GM19467 (cell line): ENCODE results near the gene PAX2.

Source experiments
- ATAC-seq: cut with Tn5 transposase; IDR thresholded peaks from one replicate; pipeline ENCODE4 v1.9.1; 2021; ENCODE audit warnings: mild to moderate bottlenecking, moderate library complexity; ENCODE audit not compliant: unreplicated experiment

Gene PAX2

GRCh38 chr10:100750291-100751210 lies 5.2 kb downstream of the PAX2 start:
- no peak for ATAC-seq

DNA sequence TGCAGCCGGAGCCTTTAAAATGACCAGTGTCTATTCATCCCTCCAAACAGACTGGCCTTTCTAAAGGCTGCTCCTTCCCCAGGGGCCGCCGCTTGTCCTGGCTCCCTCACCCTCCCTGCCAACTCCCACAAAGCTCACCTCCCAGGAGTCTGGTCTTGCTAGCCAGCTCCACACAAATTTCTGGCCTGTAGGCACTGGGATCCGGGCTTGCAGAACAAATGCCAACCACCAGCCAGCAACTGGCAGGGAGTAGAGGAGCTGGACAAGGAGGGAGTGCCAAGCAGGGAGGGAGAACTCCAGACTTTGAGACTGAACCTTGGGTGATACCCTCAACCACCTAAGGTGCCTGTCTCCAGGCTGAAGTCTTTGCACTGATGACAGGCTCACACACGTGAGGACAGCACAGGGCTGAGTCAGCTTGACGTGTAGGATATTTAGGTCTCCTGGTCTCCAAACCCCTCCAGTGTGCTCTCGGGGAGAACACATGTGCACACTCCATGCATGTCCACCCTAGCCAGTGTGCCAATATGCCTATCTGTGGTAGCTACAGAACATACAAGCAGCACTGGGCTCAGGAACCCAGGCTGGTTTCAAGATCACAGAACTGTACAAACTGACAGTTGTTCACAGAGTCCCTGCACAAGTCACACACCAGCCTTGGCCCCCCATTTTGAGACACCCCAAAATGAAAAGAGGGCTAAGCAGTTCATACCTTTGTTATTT lies 6.0 kb downstream of the PAX2 start:
- ATAC-seq: no peak

DNA sequence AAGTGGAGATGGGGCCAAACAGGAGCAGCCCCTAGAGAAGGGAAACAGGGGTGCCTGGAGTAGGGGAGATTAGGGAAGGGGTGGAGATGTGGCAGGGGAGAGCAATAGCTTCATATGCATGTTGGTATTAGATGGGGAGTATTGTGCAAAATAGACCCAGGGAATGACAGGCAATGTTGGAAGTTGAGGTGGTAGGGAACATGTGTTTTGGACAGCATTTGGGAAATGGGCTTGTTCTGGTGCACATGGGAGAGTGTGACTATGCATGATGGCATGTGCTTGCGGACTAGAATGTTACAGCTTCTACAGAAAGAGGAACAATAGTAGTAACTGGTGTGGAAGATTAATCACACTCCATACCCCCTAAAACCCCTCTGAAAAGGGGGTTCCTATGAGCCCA lies 10.4 kb downstream of the PAX2 start:
- ATAC-seq: no peak

DNA sequence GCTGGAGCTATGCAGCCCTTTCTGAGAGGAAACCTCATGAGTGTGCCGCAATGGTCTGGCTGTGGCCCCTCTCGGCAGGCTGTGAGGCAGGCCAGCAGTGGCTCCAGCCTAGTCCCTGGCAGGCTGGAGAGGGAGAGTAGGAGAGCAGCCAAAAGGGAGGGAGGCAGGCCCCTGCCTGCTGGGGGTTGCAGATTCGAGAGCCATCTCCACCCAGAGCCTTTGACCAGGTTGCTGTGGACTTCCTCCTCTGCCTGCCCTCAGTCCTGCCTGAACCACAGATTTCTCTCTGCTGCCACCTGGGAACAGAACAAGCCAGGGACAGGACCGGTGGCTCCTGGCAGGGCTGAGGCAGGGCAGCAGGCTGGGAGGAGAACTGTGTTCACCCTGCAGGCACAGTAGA lies 13.9 kb downstream of the PAX2 start:
- ATAC-seq: no peak

DNA sequence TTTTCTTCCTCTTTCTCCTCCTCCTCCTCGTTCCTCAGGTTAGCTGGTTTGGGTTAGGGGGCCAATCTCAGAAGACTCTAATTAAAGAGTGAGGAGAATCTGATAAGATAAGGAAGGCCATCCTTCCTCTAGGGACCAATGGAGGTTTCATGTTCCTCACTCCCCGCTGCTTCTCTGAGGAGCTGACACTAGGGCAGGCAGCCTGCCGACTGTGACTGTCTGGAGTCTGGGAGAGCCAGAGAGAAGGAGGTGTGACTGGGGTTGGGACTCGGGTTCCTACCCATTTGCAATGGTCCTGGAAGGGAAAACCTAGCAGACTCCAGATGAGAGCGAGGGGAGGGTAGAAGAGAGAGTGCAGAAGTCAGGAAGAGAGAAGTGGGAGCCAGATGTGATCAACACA lies 15.3 kb downstream of the PAX2 start:
- no peak for ATAC-seq

GRCh38 chr10:100761191-100761590 lies 15.8 kb downstream of the PAX2 start:
- ATAC-seq: no peak

- ATAC-seq: no peak
These were observed 17.8 kb downstream of the PAX2 start for GRCh38 chr10:100763043-100763747.

GRCh38 chr10:100766693-100767421 lies 21.5 kb downstream of the PAX2 start:
- no peak for ATAC-seq

DNA sequence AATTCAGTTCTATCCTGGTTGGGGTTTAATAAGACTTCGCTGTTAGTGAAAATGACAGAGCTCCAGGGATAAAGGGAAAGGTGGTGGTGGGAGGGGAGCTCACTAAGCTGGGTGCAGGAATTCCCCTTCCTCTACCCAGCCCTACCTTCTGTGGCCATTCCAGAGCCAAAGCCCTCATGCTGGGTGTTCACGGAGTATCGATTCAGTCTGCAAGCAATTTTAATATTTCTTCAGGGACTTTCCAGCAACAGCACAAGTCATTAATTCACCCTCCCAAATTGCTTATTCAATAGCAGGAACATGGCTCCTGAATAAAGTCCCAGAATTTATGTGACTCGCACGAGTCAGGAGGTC lies 22.0 kb downstream of the PAX2 start:
- no peak for ATAC-seq

DNA sequence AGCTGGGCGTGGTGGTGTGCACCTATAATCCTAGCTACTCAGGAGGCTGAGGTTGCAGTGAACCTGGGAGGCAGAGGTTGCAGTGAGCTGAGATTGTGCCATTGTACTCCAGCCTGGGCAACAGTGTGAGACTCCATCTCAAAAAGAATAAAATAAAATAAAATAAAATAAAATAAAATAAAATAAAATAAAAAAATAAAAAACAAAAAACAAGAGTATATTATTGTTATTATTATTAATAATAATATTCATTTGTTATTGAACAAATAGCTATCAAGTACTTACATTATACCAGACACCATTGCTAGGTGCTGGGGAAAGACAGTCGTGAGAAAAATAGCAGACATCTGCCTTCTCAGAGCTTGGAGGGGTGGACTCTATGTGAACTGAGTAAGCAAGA lies 24.1 kb downstream of the PAX2 start:
- ATAC-seq: no peak

DNA sequence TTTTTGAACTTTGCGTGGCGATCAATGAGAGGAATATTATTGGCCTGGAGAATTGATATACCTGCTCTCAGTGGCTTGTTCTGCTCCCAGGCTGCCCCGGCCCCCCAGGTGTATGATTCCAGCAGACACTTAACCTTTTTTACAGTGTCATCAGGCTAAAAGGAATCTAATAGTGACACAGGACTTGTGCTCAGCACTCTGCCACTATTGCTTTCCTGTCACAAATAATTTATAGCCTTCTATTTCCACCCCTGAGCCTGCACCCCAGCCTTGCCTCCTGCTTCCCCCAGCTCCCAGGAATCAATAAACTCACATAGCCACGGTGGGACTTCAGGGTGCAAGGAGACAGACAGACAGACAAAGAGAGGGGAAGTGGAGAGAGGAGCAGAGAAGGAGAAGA lies 28.3 kb downstream of the PAX2 start:
- ATAC-seq: no peak

DNA sequence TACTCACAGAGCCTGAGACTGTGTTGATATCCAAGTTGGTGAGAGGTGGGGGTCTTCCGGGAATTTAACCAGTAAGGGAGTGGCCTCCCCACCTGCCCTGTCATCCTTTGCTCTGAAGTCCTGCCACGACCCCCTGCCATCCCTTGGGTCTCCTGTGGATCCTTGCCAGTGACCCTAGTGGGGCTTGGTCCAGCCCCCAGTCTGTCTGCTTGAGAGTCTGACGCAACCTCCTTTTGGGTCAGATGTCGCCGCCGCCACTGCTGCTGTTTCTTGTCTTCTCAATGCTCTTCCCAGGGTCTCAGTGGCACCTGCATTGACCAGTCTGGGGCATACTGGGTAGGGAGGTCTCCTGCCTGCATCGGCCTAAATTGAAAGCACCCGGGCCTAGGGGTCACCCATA lies 28.8 kb downstream of the PAX2 start:
- no peak for ATAC-seq

- no peak for ATAC-seq
These were observed 29.5 kb downstream of the PAX2 start for GRCh38 chr10:100774876-100775275.

GRCh38 chr10:100775386-100775785 lies 30.0 kb downstream of the PAX2 start:
- ATAC-seq: no peak

GRCh38 chr10:100775871-100776270 lies 30.5 kb downstream of the PAX2 start:
- ATAC-seq: no peak

DNA sequence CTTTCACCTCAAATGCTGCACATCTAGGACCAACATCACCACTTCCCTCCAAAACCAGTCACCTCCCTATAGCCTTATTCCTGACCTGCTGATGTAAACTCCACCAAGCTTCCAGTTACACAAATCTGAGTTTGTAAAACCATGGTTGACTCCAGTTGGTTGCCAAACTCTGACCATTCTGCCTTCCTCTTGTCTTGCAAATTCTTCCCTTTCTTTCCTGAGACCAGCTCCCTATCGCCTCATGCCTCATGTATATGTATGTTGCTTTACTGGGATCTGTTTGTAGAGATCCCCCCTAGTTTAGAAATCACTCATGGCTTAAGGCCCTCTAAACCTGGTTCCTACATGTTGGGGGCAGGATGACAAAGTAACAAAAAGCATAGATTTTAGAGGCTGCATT lies 31.3 kb downstream of the PAX2 start:
- ATAC-seq: no peak

DNA sequence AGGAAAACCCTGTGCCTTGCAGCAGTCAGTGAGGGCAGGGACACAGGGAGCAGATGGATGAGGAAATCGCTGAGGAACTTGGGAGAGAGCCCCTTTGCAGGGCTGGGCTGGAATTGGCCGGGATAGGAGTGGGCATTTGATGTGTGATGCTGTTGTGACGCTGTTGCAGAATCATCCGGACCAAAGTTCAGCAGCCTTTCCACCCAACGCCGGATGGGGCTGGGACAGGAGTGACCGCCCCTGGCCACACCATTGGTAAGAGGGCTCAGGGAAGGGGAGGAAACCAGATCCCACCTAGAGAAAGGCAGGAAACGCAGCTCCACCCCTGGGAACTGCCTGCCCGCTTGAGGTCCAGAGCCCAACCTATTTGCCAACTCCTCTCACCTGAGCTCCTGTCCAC lies 33.9 kb downstream of the PAX2 start:
- ATAC-seq: no peak

DNA sequence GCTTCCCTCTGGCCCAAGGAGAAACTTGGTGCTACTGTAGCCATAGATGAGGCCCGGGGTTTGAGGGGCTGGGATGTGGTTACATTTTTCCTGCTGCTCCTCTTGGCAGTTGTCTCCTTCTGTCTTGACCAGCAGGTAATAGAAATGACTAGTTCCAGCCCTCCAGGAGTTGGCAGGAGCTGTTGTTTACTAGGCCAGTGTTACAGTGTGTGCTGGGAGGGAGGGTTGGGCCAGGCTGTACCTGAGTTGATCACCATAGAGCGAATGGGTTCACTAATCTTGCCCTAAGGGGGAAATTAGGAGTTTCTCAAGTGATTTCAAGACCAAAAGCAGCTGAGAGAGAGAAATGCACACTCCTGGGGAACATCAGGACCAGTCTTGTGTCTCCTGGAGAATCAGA lies 34.9 kb downstream of the PAX2 start:
- ATAC-seq: no peak

GRCh38 chr10:100781145-100781665 lies 35.8 kb downstream of the PAX2 start:
- no peak for ATAC-seq

DNA sequence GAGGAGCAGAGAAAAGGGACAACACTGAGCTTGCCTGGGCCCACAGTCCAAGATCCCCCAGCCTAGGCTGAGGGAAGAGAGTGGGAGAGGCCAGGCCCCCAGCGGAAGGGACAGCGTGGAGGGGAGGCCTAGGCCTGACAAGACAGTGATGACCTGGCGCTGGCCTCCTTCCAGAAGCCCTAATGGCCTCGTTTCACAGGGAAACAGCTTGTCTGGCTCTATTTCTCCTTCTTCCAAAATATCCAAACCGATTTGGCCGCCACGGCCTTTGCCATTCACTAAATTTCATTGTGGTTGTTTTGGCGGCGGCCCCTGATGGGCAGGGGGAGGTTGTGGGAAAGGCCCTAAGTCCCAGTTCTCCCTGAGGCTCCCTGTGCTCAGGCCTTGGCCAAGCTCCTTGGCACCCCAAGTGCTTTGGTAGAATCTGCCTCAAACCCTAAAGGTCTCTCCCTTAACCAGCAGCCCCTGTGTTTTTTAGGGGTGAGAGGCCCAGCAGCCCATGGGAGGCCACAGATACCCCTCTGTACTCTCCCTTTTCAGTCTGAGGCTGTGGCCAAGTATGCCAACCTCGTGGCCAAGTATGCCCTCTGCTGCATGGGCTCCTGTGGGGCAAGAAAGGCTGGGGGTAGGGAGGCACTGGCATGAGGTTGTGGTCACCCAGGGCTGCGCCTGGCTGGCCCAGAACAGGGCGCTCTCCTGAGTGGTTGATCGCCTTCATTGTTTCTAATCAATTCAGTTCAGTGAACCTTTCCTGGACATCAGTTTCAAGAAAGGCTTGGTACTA lies 37.3 kb downstream of the PAX2 start:
- no peak for ATAC-seq
